ENCODE measurements around the gene PHACTR2.

The PHACTR2 gene

DNA sequence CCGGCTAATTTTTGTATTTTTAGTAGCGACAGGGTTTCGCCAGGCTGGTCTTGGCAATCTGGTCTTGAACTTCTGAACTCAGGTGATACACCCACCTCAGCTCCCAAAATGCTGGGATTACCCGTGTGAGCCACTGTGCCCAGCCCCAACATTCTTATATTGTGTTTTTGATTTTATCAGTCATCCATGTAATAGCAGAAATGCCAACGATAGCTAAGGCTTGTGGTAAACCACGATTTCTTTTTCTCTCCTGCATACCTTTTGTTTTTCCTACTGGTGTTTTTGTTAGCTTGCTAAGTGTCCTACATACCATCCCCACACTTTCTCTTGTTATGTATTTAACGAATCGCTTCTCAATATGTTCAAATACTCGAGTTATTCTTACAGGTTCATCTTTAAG is 12.1 kb downstream of the PHACTR2 start:
- H3K27ac ChIP-seq: no peak overlapping the region
- TF ChIP-seq CTCF (conservative IDR thresholded peaks at IDR 0.05): no peak
- TF ChIP-seq ZFX (IDR thresholded peaks at IDR 0.05): no peak

DNA sequence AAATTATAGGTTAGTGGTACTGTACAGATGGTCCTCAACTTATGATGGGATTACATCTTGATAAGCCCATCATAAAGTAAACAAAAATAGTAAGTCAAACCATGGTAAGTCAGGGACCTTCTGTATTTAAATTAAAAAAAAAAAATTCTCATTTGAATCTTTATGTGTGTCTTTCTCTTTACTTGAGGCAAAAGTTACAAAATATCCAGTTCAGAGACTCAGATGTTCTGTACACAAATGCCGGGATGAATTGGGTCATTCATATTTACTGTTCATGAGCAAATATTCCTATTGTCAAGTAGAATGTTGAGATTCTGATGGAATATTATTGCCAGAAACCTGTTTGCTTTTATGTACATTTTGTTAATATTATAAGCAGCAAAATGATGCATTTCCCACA is 13.4 kb downstream of the PHACTR2 start:
- no peak overlapping the region for H3K27ac ChIP-seq
- TF ChIP-seq ZFX (IDR thresholded peaks at IDR 0.05) (no peak), CTCF (conservative IDR thresholded peaks at IDR 0.05) (no peak)

DNA sequence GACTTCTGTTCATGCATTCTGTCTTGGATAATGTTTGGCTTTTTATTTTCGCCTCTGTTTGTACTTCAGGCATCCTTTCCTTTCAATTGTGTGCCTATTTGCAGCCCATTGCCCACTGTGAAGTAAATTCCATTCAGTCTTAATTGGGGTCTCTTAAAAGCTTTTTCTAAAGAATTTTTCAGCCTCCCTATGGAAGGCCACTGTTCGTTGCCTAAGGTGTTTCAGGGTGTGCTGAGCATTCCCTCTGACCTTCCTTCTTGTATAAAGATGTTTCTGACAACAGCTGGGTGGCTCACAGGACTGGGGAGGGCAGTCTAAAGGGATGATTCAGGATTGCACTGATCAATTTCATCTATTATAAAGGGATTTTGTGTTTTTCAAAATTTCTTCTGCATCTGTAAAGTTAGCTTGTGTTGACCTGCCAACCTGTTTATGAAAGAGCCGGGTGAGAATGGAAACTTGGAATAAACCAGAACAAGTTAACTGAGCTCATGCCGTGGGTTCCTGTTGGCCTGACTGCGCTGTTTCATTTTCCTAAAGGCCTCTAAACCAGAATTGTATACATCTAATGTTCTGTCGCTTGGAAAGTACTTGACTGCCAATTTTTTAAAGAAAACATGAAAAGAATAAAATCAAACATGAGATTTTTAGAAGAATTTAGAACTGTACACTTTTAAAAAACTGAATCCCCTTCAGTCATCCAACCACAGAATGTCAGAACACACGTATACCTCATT is 14.3 kb downstream of the PHACTR2 start:
- no peak overlapping the region for H3K27ac ChIP-seq

DNA sequence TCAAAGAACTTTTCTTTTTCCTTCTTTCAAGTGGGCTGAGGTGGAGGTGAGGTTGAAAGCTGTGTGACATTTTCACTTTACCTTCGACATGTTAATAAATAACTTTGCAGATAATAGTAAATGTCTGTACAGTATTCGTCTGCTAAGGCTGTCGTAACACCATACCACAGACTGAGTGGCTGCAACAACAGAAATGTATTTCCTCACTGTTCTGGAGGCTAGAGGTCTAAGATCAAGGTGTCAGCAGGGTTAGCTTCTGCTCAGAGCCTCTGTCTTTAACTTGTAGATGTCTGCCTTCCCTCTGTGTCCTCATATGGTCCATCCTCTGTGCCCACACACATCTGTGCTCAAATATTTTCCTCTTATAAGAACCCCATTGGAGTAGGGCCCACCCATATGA is 14.9 kb downstream of the PHACTR2 start:
- TF ChIP-seq ZFX (IDR thresholded peaks at IDR 0.05) (no peak), CTCF (conservative IDR thresholded peaks at IDR 0.05) (no peak)
- H3K27ac ChIP-seq: no peak overlapping the region

More for the DNA sequence above, 14.3 kb downstream of the PHACTR2 start:
- no peak for TF ChIP-seq CTCF (conservative IDR thresholded peaks at IDR 0.05)
- no peak for TF ChIP-seq ZFX (IDR thresholded peaks at IDR 0.05)

- no peak overlapping the region for H3K27ac ChIP-seq
- TF ChIP-seq CTCF (conservative IDR thresholded peaks at IDR 0.05): no peak
- TF ChIP-seq ZFX (IDR thresholded peaks at IDR 0.05): no peak
Observed at GRCh38 chr6:143694013-143694412, 16.2 kb downstream of the PHACTR2 start.

- no peak overlapping the region for H3K27ac ChIP-seq
- TF ChIP-seq ZFX (IDR thresholded peaks at IDR 0.05) (no peak), CTCF (conservative IDR thresholded peaks at IDR 0.05) (no peak)
Observed at GRCh38 chr6:143694560-143694959, 16.8 kb downstream of the PHACTR2 start.

DNA sequence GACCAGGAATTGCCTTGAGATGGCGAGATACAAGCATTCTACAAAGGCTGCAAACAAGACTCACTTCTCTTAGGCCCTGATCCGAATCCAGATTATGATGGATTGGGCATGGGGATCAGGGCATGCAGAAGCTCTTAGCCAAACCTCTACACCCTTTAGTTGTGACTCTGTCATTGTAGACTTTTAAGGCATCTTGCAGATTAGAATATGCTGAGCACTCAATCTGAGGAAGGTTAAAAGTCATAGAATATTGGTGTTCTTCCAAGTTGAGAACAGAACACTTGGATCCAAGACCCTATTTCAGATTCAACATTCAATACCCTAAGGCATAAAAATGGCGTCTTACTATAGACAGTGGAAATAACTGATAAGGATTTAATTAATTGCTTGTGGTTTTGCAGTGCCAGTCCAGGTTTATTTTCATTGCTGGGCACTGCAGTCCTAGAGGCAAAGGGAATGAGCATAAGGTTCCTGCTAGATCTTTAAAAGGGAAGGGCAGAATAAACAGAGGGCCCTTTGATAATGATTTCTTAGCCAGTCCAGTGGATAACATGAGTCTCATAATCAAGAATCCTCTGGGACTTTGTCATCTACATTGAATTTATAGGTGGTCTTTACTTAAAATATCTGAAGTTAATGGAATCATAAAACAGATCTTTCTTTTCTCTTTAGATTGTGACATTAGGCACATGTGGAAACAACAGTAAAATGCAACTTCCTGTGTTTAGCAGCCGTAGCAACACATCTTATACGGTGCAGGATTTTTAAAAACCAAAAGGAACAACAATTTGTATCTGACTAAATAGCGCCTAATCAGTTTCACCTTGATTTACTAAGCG is 17.6 kb downstream of the PHACTR2 start:
- TF ChIP-seq CTCF (conservative IDR thresholded peaks at IDR 0.05) (no peak), ZFX (IDR thresholded peaks at IDR 0.05) (no peak)
- no peak overlapping the region for H3K27ac ChIP-seq
